Tibial nerve (tissue), 4 donors: ENCODE results near the gene PLEKHF1. TPM values are rescaled to one million over a fixed set of nuclear protein-coding genes. Genes with fewer than 3 reads are reported as not detected.

Source experiments
- DNase-seq, 2 donors: peaks; one replicate each; pipeline ENCODE4 v3.0.0-alpha.2; 2019; ENCODE audit warnings: low spot score in 2 of 2
- H3K27ac ChIP-seq, 4 donors: fragments of 200-600 bp; sonication (generic) in 3 of 4; one replicate each; pipeline ENCODE4 v1.5.1; 2017 to 2019; ENCODE audit warnings: mild to moderate bottlenecking in 1 of 4
- H3K27me3 ChIP-seq, 2 donors: fragments of 200-600 bp; sonication (generic) in 1 of 2; one replicate each; pipeline versions ENCODE4 v1.5.1 to v1.6.0; 2017 to 2019
- H3K36me3 ChIP-seq, 3 donors: fragments of 200-600 bp; sonication (generic); one replicate each; pipeline ENCODE4 v1.5.1; 2018 to 2019
- H3K4me1 ChIP-seq, 4 donors: fragments of 200-600 bp; sonication (generic) in 3 of 4; one replicate each; pipeline ENCODE4 v1.5.1; 2017 to 2019
- H3K4me3 ChIP-seq, 4 donors: fragments of 200-600 bp; sonication (generic) in 3 of 4; one replicate each; pipeline ENCODE4 v1.5.1; 2017 to 2019; ENCODE audit warnings: mild to moderate bottlenecking in 1 of 4, moderate library complexity in 1 of 4
- H3K9me3 ChIP-seq, 4 donors: fragments of 200-600 bp; sonication (generic) in 3 of 4; one replicate each; pipeline ENCODE4 v1.5.1; 2017 to 2019
- CTCF ChIP-seq, 5 experiments: fragments of 200-600 bp in 3 of 5; fragments of 450-650 bp in 2 of 5; sonication (generic) in 3 of 5; IDR thresholded peaks; one replicate each; pipeline ENCODE4 v1.5.1; 2016 to 2019; ENCODE audit warnings: antibody characterized with exemption in 5 of 5, mild to moderate bottlenecking in 3 of 5, moderate library complexity in 2 of 5
- EP300 ChIP-seq, 2 donors: sonication (generic); formaldehyde crosslinking; IDR thresholded peaks; one replicate each; pipeline ENCODE4 v1.6.1; 2017; ENCODE audit warnings: antibody characterized with exemption in 2 of 2, mild to moderate bottlenecking in 1 of 2
- POLR2A ChIP-seq, 2 donors: fragments of 450-650 bp; IDR thresholded peaks; one replicate each; pipeline ENCODE4 v1.6.1; 2017; ENCODE audit warnings: antibody characterized with exemption in 2 of 2, mild to moderate bottlenecking in 2 of 2, moderate library complexity in 2 of 2
- WGBS, 2 donors: methylation state at CpG; one replicate each; pipeline ENCODE4 v1.1.5; 2018; 5-methylcytosine and 5-hydroxymethylcytosine counted together
- total RNA-seq, 4 donors: library from RNA; depleted of rRNA; stranded (reverse); fragments of >200 nt; gene quantifications; one replicate each; pipeline ENCODE4 v1.1.0, GENCODE V29; 2016

The PLEKHF1 gene
- total RNA-seq, 4 donors from 2014 or later: 52.2 to 119 (median 89.0) TPM

GRCh38 chr19:29635963-29636362, 29.3 kb upstream of the PLEKHF1 start:
- Histone ChIP-seq H3K36me3 (no peaks in the 10 kb centered on the region), H3K4me1 (peaks cover 0 to 5% (median 0%) of the 10 kb centered on the region in 4 donors), H3K4me3 (no peak overlapping the region), H3K27me3 (no peaks in the 10 kb centered on the region), H3K9me3 (peaks cover 0 to 5% (median 0%) of the 10 kb centered on the region in 4 donors), H3K27ac (no peak overlapping the region)
- TF ChIP-seq CTCF (IDR thresholded peaks at IDR 0.05) (no peak), POLR2A (IDR thresholded peaks at IDR 0.05) (no peak), EP300 (IDR thresholded peaks at IDR 0.05) (no peak)
- no peak for DNase-seq
- WGBS, 2 donors: 82 to 86% methylated on average over 6 of the region's 6 CpGs

- no peak overlapping the region for H3K27ac ChIP-seq
- TF ChIP-seq EP300 (IDR thresholded peaks at IDR 0.05) (no peak), POLR2A (IDR thresholded peaks at IDR 0.05) (no peak), CTCF (IDR thresholded peaks at IDR 0.05) (no peak)
- no peaks in the 10 kb centered on the region for H3K36me3 ChIP-seq
- H3K9me3 ChIP-seq: peaks cover 0 to 5% (median 0%) of the 10 kb centered on the region in 4 donors
- 29 to 37% methylated on average over 12 of the region's 12 CpGs for WGBS, 2 donors
- no peaks in the 10 kb centered on the region for H3K27me3 ChIP-seq
- no peak overlapping the region for H3K4me3 ChIP-seq
- peaks cover 0 to 5% (median 0%) of the 10 kb centered on the region in 4 donors for H3K4me1 ChIP-seq
- no peak for DNase-seq
These were observed 28.5 kb upstream of the PLEKHF1 start for GRCh38 chr19:29636553-29637360.

- H3K9me3 ChIP-seq: peaks cover 0 to 1% (median 0%) of the 10 kb centered on the region in 4 donors
- TF ChIP-seq EP300 (IDR thresholded peaks at IDR 0.05) (no peak), POLR2A (IDR thresholded peaks at IDR 0.05) (no peak), CTCF (IDR thresholded peaks at IDR 0.05) (no peak)
- H3K4me3 ChIP-seq: no peak overlapping the region
- WGBS, 2 donors: 93 to 96% methylated on average over 8 of the region's 8 CpGs
- no peaks in the 10 kb centered on the region for H3K27me3 ChIP-seq
- H3K36me3 ChIP-seq: no peaks in the 10 kb centered on the region
- no peak overlapping the region for H3K27ac ChIP-seq
- peaks cover 0 to 5% (median 0%) of the 10 kb centered on the region in 4 donors for H3K4me1 ChIP-seq
- no peak for DNase-seq
These were observed 26.2 kb upstream of the PLEKHF1 start for GRCh38 chr19:29639086-29639485.

GRCh38 chr19:29640231-29640630, 25.0 kb upstream of the PLEKHF1 start:
- Histone ChIP-seq H3K36me3 (no peaks in the 10 kb centered on the region), H3K4me3 (no peak overlapping the region), H3K4me1 (peaks cover 0 to 8% (median 1%) of the 10 kb centered on the region in 4 donors), H3K27me3 (no peaks in the 10 kb centered on the region), H3K27ac (no peak overlapping the region), H3K9me3 (no peaks in the 10 kb centered on the region)
- WGBS, 2 donors: 92 to 93% methylated on average over 12 of the region's 12 CpGs
- DNase-seq: no peak
- TF ChIP-seq CTCF (IDR thresholded peaks at IDR 0.05) (no peak), EP300 (IDR thresholded peaks at IDR 0.05) (no peak), POLR2A (IDR thresholded peaks at IDR 0.05) (no peak)

GRCh38 chr19:29641597-29641996, 23.7 kb upstream of the PLEKHF1 start:
- H3K27ac ChIP-seq: no peak overlapping the region
- WGBS, 2 donors: 64 to 73% methylated on average over 2 of the region's 2 CpGs
- TF ChIP-seq CTCF (IDR thresholded peaks at IDR 0.05) (no peak), POLR2A (IDR thresholded peaks at IDR 0.05) (no peak), EP300 (IDR thresholded peaks at IDR 0.05) (no peak)

More at GRCh38 chr19:29641597-29641996, 23.7 kb upstream of the PLEKHF1 start:
- H3K9me3 ChIP-seq: no peaks in the 10 kb centered on the region
- peaks cover 0 to 19% (median 10%) of the 10 kb centered on the region in 4 donors for H3K4me1 ChIP-seq
- H3K4me3 ChIP-seq: no peak overlapping the region
- H3K36me3 ChIP-seq: no peaks in the 10 kb centered on the region
- H3K27me3 ChIP-seq: no peaks in the 10 kb centered on the region
- no peak for DNase-seq
